GM18951 (cell line): ENCODE measurements around the gene DSG4.

Source experiments
- POLR2A ChIP-seq: IDR thresholded peaks from 4 replicates; pipeline ENCODE4 v1.6.1; 2011; ENCODE audit warnings: mild to moderate bottlenecking; ENCODE audit not compliant: insufficient read length, insufficient read depth; ENCODE audit errors: extremely low read depth
- in situ Hi-C: fragments of 300-500 bp; cut with MboI; formaldehyde crosslinking; loops from one replicate; pipeline ENCODE4 v1.12.0; 2022; ENCODE audit warnings: low sequenced_read_pairs, mixed read lengths, inconsistent platforms; ENCODE audit not compliant: unreplicated experiment

The DSG4 gene

DNA sequence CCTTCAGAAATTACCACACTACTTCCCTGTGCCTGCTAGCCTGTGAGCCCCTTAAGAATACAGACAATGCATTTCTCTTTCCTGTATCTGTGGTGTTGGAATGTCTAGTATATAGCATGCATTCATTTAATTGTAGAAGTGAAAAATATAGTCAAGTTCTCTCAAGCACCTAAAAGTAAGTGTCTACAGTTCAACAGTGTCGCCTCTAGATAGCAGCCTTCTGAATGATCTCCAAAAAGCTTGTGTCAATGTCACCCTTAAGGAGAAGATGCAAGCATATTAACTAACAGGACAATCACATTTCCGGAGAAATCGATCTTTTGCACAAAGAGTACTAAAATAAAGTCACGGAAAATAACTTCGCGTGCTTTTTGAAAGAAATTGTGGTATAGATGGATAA is 43.5 kb downstream of the DSG4 start:
- TF ChIP-seq POLR2A: no peak
- in situ Hi-C loops: no loop called here

DNA sequence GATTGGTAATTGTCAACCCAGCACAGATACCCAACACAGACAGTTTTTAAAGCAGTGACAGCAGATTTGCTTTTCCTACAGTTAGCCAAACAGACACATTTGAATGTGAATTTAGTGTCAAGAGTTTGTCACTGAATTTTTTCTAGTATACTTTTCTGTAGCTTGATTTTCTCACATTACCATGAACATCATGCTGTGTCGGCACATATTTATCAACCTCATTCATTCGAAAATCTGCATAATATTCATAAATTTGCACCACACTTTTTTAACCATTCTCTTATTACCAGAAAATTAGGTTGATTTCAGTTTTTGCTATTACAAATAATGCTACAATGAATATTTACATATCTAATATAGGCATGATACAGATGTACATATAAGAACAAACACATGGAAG is 43.9 kb downstream of the DSG4 start:
- no peak for TF ChIP-seq POLR2A
- in situ Hi-C loops: no loop called here

DNA sequence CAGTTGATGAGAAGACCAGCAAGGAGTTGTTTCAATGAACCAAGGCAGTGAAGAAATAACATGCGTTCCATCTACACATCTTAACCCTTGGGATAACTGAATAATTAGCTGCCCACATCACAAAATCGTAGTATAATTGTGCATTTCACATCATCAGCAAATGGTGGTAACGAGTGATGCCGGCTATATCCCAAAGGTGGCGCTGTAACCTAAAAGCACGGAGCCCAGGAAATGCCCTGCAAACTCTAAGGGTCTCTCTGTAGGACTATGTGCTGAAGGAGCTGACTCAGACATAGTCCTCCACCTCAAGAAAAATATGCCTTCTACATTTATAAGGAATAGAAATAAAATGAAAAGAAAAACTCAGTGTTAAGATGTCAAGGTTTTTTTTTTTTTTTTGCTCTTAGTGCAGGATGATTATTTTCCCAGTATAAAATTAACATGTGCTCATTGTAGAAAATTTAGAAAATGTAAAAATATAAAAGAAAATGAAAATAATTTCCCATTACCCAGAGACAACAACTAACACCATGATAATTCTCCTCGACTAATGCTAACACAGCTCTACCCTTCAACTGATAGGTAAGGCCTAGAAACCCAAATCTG is 47.9 kb downstream of the DSG4 start:
- in situ Hi-C loops: no loop called here

DNA sequence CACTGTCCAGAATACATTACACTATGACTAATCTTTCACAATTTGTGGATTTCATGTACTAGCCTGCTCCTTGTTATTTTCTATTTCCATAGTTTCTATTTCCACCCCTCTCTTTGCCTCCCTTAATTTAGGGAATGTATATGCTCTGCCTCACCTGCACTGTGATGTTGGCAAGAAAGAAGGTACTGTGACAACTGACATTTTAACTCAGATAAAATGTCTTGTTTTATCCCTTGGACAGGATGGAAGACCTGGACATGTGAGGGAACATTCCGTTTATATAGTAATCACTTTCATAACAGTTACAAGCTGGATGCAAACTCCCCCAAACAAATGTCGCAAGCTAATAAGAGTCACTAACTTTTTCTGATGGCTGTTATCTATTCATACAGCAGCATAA is 49.4 kb downstream of the DSG4 start:
- in situ Hi-C loops: no loop called here
- TF ChIP-seq POLR2A: no peak

More for the DNA sequence above, 47.9 kb downstream of the DSG4 start:
- TF ChIP-seq POLR2A: no peak

DNA sequence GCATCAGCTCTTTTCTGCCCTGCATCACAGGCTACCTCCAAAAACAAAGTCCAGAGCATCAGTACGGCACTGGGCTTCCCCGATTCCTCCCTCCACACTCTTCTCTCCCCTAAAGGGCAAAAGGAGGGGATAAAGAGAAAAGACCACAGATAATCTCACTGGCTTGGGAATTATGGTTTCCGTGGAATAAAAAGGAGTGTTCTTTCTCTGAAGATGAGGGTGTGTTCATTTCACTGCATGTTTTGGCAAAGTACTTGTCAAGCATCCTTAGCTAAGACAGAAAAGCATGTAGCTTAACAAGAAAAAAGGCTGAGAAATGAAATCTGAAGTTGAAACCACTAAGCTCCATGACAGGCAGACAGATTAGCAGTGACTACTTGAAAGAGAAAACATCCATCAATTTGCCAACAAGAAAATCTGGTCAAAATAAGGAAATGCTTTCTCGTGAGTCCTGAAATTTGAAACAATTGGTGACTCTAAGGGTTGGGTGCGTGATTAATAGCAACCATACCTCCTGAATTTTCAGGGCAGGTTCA is 50.4 kb downstream of the DSG4 start:
- in situ Hi-C loops: no loop called here
- no peak for TF ChIP-seq POLR2A

DNA sequence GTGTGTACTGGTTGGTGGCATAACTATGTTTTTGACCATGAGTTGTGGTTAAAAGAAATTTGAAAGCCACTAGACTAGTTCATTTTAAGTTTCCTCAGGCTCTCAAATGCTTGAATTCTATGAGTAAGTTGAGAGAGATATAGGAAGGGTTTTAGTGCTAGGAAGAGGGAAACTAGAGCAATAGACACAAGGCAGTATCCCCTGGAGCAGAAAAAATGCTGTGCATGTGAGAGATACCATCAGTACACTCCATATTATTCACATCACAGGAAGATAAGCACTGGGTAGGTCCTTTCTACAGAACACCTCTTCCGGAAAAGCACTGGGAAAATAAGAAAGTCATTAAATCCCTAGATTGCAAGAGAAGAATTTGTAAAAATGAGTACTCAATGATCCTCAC is 51.6 kb downstream of the DSG4 start:
- in situ Hi-C loops: no loop called here
- TF ChIP-seq POLR2A: no peak

DNA sequence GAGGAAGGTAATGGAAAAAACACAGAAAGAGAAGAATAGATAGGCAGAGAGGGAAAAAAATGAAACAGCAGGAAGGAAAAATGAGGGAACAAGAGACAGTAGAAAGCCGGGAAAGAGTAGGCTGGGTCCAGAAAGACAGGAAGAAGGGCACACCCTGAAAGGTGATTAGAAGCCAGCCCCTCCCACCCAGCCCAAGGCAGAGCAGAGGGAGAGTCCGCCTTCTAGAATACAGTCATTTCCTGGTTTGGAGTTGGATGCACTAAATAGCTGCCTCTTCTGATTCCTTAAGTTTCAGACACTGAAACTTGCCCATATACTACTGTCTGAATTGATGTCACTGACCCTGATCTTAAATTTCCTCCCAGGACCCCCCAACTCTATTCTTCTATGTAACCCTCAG is 53.0 kb downstream of the DSG4 start:
- in situ Hi-C loops: no loop called here
- TF ChIP-seq POLR2A: no peak

DNA sequence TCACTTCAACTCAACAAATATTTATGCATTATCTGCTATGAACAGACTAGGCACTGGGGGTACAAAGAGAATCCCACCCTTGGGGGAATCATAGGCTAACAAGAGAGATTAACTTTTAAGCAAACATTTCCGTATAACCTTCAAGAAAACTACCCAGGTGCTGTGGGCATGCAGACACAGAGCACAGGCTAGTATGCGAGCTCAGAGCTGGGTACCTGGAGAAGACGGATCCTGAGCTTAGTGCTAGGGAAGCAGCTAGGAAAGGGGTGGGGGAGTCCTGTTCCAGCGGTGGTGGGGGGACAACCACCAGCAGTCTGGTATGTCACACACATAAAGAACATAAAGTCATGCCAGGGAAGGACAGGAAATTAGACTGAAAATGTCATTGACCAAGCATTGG is 53.5 kb downstream of the DSG4 start:
- no peak for TF ChIP-seq POLR2A
- in situ Hi-C loops: no loop called here

DNA sequence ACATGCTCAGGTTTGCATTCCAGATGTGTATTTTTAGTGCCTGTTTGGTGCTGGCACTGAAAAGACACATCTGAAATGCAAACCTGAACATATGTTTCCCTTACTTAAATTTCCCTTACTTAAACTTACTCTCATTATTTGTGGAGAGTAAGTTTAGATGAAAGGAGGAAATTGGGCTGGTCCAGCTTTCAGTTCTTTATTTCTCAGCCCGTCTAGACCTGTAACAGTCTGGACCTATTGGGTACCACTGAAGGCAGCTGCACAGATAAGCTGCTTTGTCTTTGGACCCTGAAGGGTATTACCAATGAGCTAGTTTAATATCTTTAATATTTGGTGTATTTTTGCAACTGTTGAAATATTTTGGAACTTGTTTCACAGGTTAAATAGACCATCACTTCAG is 54.0 kb downstream of the DSG4 start:
- TF ChIP-seq POLR2A: no peak
- in situ Hi-C loops: no loop called here

DNA sequence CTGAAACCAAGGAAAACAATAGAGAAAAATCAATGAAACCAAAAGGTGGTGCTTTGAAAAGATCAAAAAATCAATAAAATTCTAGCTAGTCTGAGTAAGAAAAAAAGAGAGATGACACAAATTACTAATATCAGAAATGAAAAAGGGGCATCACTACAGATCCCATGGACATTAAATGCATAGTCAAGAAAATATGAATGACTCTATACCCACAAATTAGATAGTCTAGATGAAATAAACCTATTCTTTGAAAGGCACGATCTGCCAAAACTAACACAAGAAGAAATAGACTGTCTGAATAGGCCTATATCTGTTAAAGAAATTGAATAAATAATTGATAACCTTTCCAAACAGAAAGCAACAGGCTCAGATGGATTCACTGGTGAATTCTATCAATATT is 55.7 kb downstream of the DSG4 start:
- TF ChIP-seq POLR2A: no peak
- in situ Hi-C loops: no loop called here

DNA sequence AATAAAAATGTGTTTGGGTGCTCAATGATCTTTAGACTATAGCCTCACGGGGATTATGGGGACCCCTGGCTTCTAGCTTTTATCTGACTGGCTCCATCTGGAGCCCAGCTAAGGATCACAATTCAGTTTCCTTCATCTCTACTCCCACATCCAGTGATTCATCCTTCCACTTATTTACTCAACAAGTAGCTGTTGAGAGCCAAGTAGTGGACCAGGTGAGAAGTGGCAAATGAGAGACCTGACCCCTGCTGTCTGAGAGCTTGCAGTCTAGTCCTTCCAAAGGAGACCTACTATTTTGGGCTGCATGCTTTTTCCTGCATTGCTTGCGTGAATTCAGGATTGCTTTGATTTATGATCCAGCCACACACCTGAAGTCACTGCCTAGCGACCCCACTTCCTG is 60.2 kb downstream of the DSG4 start:
- no peak for TF ChIP-seq POLR2A

DNA sequence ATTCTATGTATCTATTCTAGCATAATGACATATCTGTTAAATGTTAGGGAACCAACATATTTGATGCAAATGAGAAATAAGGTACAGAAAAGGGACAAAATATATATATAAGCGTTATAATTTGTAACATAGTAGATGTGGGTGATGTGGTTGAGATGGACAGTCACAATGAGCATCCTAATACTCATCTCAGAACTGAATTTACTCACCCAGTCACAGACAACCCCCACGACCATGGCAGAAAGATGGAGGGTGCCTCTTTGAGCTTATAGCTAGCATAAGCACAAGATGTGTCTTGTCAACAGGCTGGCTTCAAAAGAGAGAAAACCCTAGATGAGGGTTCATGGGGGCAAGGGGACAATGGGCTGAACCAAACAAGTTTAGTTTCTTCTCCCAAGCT is 61.8 kb downstream of the DSG4 start:
- TF ChIP-seq POLR2A: no peak
- in situ Hi-C loops: no loop called here

More for the DNA sequence above, 60.2 kb downstream of the DSG4 start:
- in situ Hi-C loops: no loop called here

DNA sequence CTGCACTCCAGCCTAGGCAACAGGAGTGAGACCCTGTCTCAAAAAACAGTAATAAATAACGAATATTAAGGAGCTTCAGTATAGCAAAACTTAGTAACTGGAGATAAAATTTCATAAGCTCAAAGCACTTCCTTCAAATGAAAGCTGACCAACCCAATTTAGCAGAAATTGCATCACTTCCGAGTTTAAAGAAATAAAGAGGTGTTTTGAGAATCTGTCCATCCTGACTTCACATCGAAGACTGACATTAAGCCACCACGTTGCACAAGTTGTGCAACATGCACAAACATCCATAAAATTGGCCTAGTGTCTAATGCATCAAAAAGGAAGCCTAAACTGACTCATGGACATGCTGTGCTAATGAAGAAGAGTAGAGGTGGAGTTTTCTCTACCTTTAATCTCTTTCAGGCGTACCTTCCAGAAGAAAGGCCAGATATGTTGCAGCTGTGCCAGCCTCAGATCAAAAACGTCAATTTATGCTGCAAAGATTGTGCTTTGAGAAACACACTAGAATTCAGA is 63.3 kb downstream of the DSG4 start:
- in situ Hi-C loops: no loop called here
- TF ChIP-seq POLR2A: no peak

DNA sequence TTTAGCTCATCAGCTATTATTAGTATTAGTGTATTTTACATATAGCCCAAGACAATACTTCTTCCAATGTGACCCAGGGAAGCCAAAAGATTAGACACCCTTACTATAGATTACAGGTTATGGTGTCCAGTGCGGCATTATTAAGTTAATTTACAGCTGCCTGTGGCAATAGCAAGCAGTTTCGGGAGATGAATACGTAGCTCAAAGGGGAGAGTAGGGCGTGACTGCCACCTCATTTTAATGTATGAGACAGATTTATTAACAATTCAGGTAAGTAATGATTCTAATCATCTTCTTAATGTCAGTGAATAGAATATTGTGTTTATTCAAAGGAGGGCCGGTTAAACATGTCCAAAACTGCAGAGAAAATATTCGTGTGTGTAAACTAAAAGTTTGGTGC is 64.2 kb downstream of the DSG4 start:
- no peak for TF ChIP-seq POLR2A
- in situ Hi-C loops: no loop called here
